Measurements from ENCODE around the gene RNASEH2B.

GRCh38 chr13:50888362-50888761 is 21.2 kb upstream of the RNASEH2B start:
- TF ChIP-seq MAX (CRISPR knock-in tag; IDR thresholded peaks at IDR 0.05) (no peak), IRF2 (CRISPR knock-in tag; IDR thresholded peaks at IDR 0.05; ENCODE audit: borderline replicate concordance, low read depth) (no peak), USF2 (CRISPR knock-in tag; IDR thresholded peaks at IDR 0.05) (no peak), CTCF (IDR thresholded peaks at IDR 0.05) (no peak), ZBTB21 (CRISPR knock-in tag; IDR thresholded peaks at IDR 0.05; ENCODE audit: borderline replicate concordance) (no peak), IRF1 (CRISPR knock-in tag; IDR thresholded peaks at IDR 0.05) (no peak), AFF4 (CRISPR knock-in tag; IDR thresholded peaks at IDR 0.05; ENCODE audit: borderline replicate concordance) (no peak), ATF2 (CRISPR knock-in tag; IDR thresholded peaks at IDR 0.05; ENCODE audit: borderline replicate concordance, low read depth) (no peak), MLX (CRISPR knock-in tag; IDR thresholded peaks at IDR 0.05) (no peak), TEAD4 (CRISPR knock-in tag; IDR thresholded peaks at IDR 0.05) (no peak), TCF7 (CRISPR knock-in tag; IDR thresholded peaks at IDR 0.05; ENCODE audit: low read depth) (no peak), ZNF138 (CRISPR knock-in tag; conservative IDR thresholded peaks at IDR 0.05) (no peak), CREM (CRISPR knock-in tag; IDR thresholded peaks at IDR 0.05) (no peak)
